GM12874 (cell line): ENCODE measurements around the gene FTO.

Experiments used
- TF ChIP-seq, protein P1 (sequence below): IDR thresholded peaks from 2 replicates; pipeline ENCODE4 v1.5.1; 2011; ENCODE audit warnings: low read depth, mild to moderate bottlenecking, control low read depth, low read length, moderate library complexity; ENCODE audit not compliant: insufficient read depth

The FTO gene

DNA sequence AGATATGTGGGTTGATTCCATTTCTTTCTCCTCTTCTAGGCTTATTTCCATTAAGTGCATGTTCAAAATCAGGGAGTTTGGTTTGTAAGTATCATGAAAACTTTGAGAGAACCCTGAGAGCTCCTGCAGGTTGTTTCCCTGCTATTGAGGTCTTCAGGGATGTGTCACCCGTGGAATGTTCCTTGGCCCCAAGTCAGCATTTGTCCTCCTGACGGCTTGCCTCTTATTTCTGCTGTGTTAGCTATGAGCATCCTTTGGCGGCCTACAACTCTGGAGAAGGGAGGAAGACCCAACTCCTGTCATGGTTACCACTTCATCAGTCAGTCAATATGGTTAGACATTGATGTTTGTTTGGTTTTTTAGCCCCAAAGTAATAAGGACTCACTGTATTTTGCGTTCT is 180.8 kb downstream of the FTO start:
- TF ChIP-seq, protein P1, sequence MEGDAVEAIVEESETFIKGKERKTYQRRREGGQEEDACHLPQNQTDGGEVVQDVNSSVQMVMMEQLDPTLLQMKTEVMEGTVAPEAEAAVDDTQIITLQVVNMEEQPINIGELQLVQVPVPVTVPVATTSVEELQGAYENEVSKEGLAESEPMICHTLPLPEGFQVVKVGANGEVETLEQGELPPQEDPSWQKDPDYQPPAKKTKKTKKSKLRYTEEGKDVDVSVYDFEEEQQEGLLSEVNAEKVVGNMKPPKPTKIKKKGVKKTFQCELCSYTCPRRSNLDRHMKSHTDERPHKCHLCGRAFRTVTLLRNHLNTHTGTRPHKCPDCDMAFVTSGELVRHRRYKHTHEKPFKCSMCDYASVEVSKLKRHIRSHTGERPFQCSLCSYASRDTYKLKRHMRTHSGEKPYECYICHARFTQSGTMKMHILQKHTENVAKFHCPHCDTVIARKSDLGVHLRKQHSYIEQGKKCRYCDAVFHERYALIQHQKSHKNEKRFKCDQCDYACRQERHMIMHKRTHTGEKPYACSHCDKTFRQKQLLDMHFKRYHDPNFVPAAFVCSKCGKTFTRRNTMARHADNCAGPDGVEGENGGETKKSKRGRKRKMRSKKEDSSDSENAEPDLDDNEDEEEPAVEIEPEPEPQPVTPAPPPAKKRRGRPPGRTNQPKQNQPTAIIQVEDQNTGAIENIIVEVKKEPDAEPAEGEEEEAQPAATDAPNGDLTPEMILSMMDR: no peak

DNA sequence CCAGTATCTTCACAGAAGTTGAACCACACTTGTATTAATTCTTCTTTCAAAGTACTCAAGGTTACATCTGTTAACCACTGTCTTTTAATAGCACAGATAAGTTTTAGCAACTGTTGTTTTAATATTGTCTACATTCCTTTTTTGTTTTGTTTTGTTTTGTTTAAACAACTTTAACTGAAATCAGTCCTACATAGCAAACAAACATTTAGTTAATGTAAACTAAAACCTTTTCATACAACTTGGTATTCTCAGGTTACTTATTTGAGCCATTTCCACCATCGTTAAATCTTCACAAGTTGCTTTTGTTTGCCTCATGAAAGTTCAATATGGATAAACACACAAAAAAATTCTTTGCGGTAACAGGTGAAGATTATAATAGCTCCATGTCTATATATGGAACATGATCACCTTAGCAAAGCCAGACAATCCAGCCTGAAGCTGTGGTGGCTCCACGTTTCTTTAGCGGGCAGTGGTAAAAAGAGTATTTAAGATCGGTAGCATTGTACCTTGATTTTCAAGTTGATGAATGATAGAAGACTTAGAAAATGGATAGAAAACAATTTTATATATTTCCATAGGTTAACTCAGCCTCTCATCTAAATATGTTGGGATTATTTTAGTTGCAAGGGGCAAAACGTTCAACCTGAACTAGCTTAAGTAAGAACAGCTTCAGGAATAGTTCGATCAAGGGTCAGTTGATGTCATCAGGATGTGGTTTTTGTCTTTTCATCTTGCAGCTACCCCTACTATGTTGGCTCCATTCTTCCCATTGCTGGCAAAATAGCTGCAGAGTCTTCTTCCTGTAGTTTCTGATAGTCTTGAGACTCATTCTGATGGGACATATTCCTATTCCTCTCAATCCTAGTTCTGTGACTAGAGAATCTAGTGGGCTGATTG is 182.8 kb downstream of the FTO start:
- TF ChIP-seq, protein P1: no peak

- TF ChIP-seq, protein P1: no peak
These were observed 184.3 kb downstream of the FTO start for GRCh38 chr16:53888222-53888621.

DNA sequence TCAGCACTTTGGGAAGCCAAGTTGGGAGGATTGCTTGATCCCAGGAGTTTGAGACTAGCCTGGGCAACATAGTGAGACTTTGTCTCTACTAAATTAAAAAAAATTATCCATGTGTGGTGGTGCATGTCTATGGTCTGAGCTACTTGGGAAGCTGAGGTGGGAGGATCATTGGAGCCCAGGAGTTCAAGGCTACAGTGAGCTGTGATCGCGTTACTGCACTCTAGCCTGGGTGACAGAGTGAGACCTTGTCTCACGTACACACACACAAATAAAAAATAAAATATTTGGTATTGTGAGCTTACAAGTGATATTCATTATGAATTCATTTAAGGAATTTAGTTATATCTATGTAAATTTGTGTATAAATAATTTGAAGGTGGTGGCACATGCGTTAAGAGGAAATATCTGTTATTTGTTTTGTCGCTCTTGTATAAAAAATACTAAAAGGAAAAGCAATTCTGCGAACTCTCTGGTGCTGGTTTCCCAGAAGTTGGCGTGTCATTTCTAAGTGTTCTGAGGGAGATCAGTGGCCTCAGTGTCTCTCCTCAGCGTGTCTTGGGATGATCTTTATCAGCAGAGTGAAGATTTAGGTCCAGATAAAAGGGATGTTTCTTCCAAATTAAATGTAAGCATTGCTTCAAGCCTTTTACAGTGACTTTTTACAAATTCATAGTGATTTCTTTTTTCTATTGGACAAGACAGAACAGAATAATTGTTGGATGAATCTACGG is 187.6 kb downstream of the FTO start:
- TF ChIP-seq, protein P1: no peak

GRCh38 chr16:53892155-53892554 is 188.2 kb downstream of the FTO start:
- TF ChIP-seq, protein P1: peak; percentile 58

DNA sequence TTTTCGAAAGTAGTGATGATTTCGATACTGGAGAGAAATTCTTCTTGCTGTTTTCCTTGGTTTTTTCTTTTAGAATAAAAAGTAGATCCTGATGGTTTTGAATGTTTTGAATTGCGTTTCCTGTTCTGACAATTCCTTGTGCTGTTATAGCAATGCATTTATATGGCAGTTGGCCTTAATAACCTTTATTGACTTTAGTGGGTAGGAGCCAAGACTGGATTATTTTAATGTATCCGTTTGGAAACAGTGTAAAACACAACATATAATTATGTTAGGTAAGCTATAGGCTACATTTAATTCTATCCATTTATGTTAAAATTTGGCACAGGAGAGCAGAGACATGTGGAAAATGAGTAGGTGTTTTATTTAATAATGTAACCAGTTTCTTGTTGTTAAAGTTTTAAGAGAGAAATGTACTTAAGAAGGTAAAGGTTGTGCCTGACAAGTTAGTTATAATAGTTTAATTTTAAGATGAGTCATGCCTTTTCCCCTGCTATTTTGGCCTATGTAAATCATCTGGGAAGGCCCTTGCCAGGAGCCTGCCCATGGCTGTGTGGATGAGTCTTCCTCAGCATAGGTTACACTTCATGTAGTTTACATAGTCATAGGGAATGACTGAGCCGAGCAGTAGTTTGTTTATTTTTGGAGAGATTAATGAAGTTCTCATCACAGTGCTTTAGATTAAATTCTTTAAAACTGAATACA is 189.9 kb downstream of the FTO start:
- TF ChIP-seq, protein P1: no peak

DNA sequence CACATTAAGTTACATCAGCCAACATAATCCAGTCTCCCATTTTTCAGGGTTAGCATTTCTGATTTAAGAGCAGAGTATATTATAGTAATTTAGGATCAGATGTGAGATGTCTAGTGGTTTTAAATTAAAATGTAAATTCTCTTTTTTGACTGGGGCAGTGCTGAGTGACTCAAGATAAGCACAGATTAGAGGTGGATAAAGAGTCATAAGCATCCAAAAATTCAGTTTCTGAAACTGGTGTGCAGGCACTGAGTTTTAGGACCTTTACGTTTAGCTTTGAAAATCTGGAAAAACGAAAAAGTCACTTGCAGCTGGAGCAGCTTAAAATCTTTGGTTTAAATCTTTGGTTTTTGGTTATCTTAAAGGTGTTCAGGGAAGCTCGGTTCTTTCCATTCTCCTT is 190.7 kb downstream of the FTO start:
- TF ChIP-seq, protein P1: no peak
